ENCODE data around the gene TUBA4B.
A peak's percentile ranks its signal among the peaks of the same experiment; 100 is the strongest.

TUBA4B gene

GRCh38 chr2:219234331-219234730, 18.7 kb upstream of the TUBA4B start:
- peaks cover 2% of the 10 kb centered on the region for H3K9me3 ChIP-seq (ENCODE audit: insufficient read depth, low read depth, low read length)
- no peaks in the 10 kb centered on the region for H3K4me1 ChIP-seq (ENCODE audit: control insufficient read depth in 1 of 2, insufficient read depth in 2 of 2, low read length in 2 of 2)
- no peak overlapping the region for H2BK12ac ChIP-seq (ENCODE audit: low read length)
- H3K18ac ChIP-seq (ENCODE audit: low read length), result no peak overlapping the region
- peaks cover 2% of the 10 kb centered on the region for H3K79me2 ChIP-seq (ENCODE audit: control insufficient read depth, insufficient read depth, low read length, poor library complexity)
- no peak overlapping the region for H4K91ac ChIP-seq (ENCODE audit: low read depth, low read length)
- H2BK120ac ChIP-seq (ENCODE audit: insufficient read depth, low read length, poor library complexity), result no peak overlapping the region
- no peaks in the 10 kb centered on the region for H3K27me3 ChIP-seq (ENCODE audit: insufficient read depth, low read length)
- no peak overlapping the region for H3K14ac ChIP-seq (ENCODE audit: low read length)
- no peak overlapping the region for H3K4me2 ChIP-seq (ENCODE audit: low read length)
- peaks cover 35 to 63% of the 10 kb centered on the region in 2 experiments for H3K36me3 ChIP-seq (ENCODE audit: control insufficient read depth in 1 of 2, insufficient read depth in 2 of 2, low read length in 2 of 2)
- H3K9ac ChIP-seq (ENCODE audit: low read length), result no peak overlapping the region
- no peak overlapping the region for H2AFZ ChIP-seq (ENCODE audit: insufficient read depth, low read length, poor library complexity)
- H2AK5ac ChIP-seq (ENCODE audit: low read length), result no peak overlapping the region
- H4K8ac ChIP-seq (ENCODE audit: low read depth, low read length), result no peak overlapping the region
- no peak overlapping the region for H3K27ac ChIP-seq (ENCODE audit: low read depth, low read length)
- no peak overlapping the region for H3K4me3 ChIP-seq (ENCODE audit: low read depth, low read length)
- H2BK5ac ChIP-seq (ENCODE audit: low read depth, low read length, poor library complexity), result no peak overlapping the region
- no peak overlapping the region for H4K12ac ChIP-seq (ENCODE audit: low read depth, low read length)
- no peak overlapping the region for H3K4ac ChIP-seq (ENCODE audit: low read depth, low read length)
- no CpG with 5 or more reads among the region's 3 CpGs for WGBS (ENCODE audit: extremely low coverage, insufficient coverage, insufficient read length)
- DNase-seq, result no peak
- no peak overlapping the region for H3K23ac ChIP-seq (ENCODE audit: low read length)
- H3K79me1 ChIP-seq (ENCODE audit: low read length), result peaks cover 3% of the 10 kb centered on the region

- WGBS (ENCODE audit: extremely low coverage, insufficient coverage, insufficient read length), result no CpG with 5 or more reads among the region's 28 CpGs
- no peak overlapping the region for H3K27ac ChIP-seq (ENCODE audit: low read depth, low read length)
- no peak overlapping the region for H3K14ac ChIP-seq (ENCODE audit: low read length)
- no peak overlapping the region for H4K12ac ChIP-seq (ENCODE audit: low read depth, low read length)
- no peak overlapping the region for H3K9ac ChIP-seq (ENCODE audit: low read length)
- H2BK120ac ChIP-seq (ENCODE audit: insufficient read depth, low read length, poor library complexity), result no peak overlapping the region
- H2BK12ac ChIP-seq (ENCODE audit: low read length), result no peak overlapping the region
- H2AK5ac ChIP-seq (ENCODE audit: low read length), result no peak overlapping the region
- H3K79me2 ChIP-seq (ENCODE audit: control insufficient read depth, insufficient read depth, low read length, poor library complexity), result peaks cover 4% of the 10 kb centered on the region
- no peak overlapping the region for H2BK5ac ChIP-seq (ENCODE audit: low read depth, low read length, poor library complexity)
- H3K9me3 ChIP-seq (ENCODE audit: insufficient read depth, low read depth, low read length), result no peaks in the 10 kb centered on the region
- peaks cover 8 to 11% of the 10 kb centered on the region in 2 experiments for H3K36me3 ChIP-seq (ENCODE audit: control insufficient read depth in 1 of 2, insufficient read depth in 2 of 2, low read length in 2 of 2)
- H4K8ac ChIP-seq (ENCODE audit: low read depth, low read length), result no peak overlapping the region
- H3K23ac ChIP-seq (ENCODE audit: low read length), result no peak overlapping the region
- no peak overlapping the region for H3K4me2 ChIP-seq (ENCODE audit: low read length)
- H3K4ac ChIP-seq (ENCODE audit: low read depth, low read length), result no peak overlapping the region
- H4K91ac ChIP-seq (ENCODE audit: low read depth, low read length), result no peak overlapping the region
- H3K27me3 ChIP-seq (ENCODE audit: insufficient read depth, low read length), result no peaks in the 10 kb centered on the region
- no peak overlapping the region for H3K18ac ChIP-seq (ENCODE audit: low read length)
- peaks cover 4 to 7% of the 10 kb centered on the region in 2 experiments for H3K4me1 ChIP-seq (ENCODE audit: control insufficient read depth in 1 of 2, insufficient read depth in 2 of 2, low read length in 2 of 2)
- peak in 1 of 2 donors; percentile 14 for DNase-seq
- no peak overlapping the region for H3K4me3 ChIP-seq (ENCODE audit: low read depth, low read length)
- H2AFZ ChIP-seq (ENCODE audit: insufficient read depth, low read length, poor library complexity), result no peak overlapping the region
- H3K79me1 ChIP-seq (ENCODE audit: low read length), result peaks cover 9% of the 10 kb centered on the region
These were observed 9.7 kb upstream of the TUBA4B start for GRCh38 chr2:219243291-219243761.

- no CpG with 5 or more reads among the region's 6 CpGs for WGBS (ENCODE audit: extremely low coverage, insufficient coverage, insufficient read length)
- Histone ChIP-seq H3K4me3 (ENCODE audit: low read depth, low read length) (peak overlapping the region; percentile 96), H3K79me2 (ENCODE audit: control insufficient read depth, insufficient read depth, low read length, poor library complexity) (peaks cover 4% of the 10 kb centered on the region), H3K9ac (ENCODE audit: low read length) (peak overlapping the region; percentile 30), H3K4ac (ENCODE audit: low read depth, low read length) (no peak overlapping the region), H4K8ac (ENCODE audit: low read depth, low read length) (peak overlapping the region; percentile 93), H2AK5ac (ENCODE audit: low read length) (no peak overlapping the region), H3K14ac (ENCODE audit: low read length) (peak overlapping the region; percentile 36), H3K27ac (ENCODE audit: low read depth, low read length) (no peak overlapping the region), H3K79me1 (ENCODE audit: low read length) (peaks cover 9% of the 10 kb centered on the region), H3K36me3 (ENCODE audit: control insufficient read depth in 1 of 2, insufficient read depth in 2 of 2, low read length in 2 of 2) (peaks cover 8 to 13% of the 10 kb centered on the region in 2 experiments), H3K18ac (ENCODE audit: low read length) (peak overlapping the region; percentile 39), H3K4me1 (ENCODE audit: control insufficient read depth in 1 of 2, insufficient read depth in 2 of 2, low read length in 2 of 2) (peaks cover 12 to 17% of the 10 kb centered on the region in 2 experiments), H3K9me3 (ENCODE audit: insufficient read depth, low read depth, low read length) (no peaks in the 10 kb centered on the region), H2BK120ac (ENCODE audit: insufficient read depth, low read length, poor library complexity) (no peak overlapping the region), H4K91ac (ENCODE audit: low read depth, low read length) (peak overlapping the region; percentile 78), H2BK12ac (ENCODE audit: low read length) (no peak overlapping the region), H3K27me3 (ENCODE audit: insufficient read depth, low read length) (no peaks in the 10 kb centered on the region), H4K12ac (ENCODE audit: low read depth, low read length) (peak overlapping the region; percentile 79), H2BK5ac (ENCODE audit: low read depth, low read length, poor library complexity) (no peak overlapping the region), H3K4me2 (ENCODE audit: low read length) (peak overlapping the region; percentile 68), H3K23ac (ENCODE audit: low read length) (no peak overlapping the region), H2AFZ (ENCODE audit: insufficient read depth, low read length, poor library complexity) (peak overlapping the region; percentile 42)
- DNase-seq, result no peak
These were observed 8.3 kb upstream of the TUBA4B start for GRCh38 chr2:219244789-219245147.

GRCh38 chr2:219245148-219245898, 7.7 kb upstream of the TUBA4B start, which contains the start of the genes GLB1L and STK16:
TSS of gene GLB1L (minus strand) at chr2:219245444. CDS start at chr2:219243573, 1,871 bp downstream.
TSS of gene STK16 (plus strand) at chr2:219245479. CDS start at chr2:219246000, 521 bp downstream.
- Histone ChIP-seq H3K4me3 (ENCODE audit: low read depth, low read length) (peak within 1 kb of the TSS; percentile 96), H3K36me3 (ENCODE audit: control insufficient read depth in 1 of 2, insufficient read depth in 2 of 2, low read length in 2 of 2) (peaks cover 8 to 13% of the 10 kb centered on the region in 2 experiments), H3K9ac (ENCODE audit: low read length) (peak within 1 kb of the TSS; percentile 97), H4K12ac (ENCODE audit: low read depth, low read length) (peak within 1 kb of the TSS; percentile 82), H3K27ac (ENCODE audit: low read depth, low read length) (peak within 1 kb of the TSS; percentile 42), H2BK5ac (ENCODE audit: low read depth, low read length, poor library complexity) (peak within 1 kb of the TSS; percentile 68), H3K23ac (ENCODE audit: low read length) (no peak within 1 kb of the TSS), H3K79me2 (ENCODE audit: control insufficient read depth, insufficient read depth, low read length, poor library complexity) (peaks cover 4% of the 10 kb centered on the region), H3K14ac (ENCODE audit: low read length) (peak within 1 kb of the TSS; percentile 81), H2AK5ac (ENCODE audit: low read length) (peak within 1 kb of the TSS; percentile 67), H3K9me3 (ENCODE audit: insufficient read depth, low read depth, low read length) (no peaks in the 10 kb centered on the region), H3K18ac (ENCODE audit: low read length) (peak within 1 kb of the TSS; percentile 97), H3K27me3 (ENCODE audit: insufficient read depth, low read length) (no peaks in the 10 kb centered on the region), H2AFZ (ENCODE audit: insufficient read depth, low read length, poor library complexity) (peak within 1 kb of the TSS; percentile 50), H4K8ac (ENCODE audit: low read depth, low read length) (peak within 1 kb of the TSS; percentile 93), H3K4me2 (ENCODE audit: low read length) (peak within 1 kb of the TSS; percentile 68), H3K4ac (ENCODE audit: low read depth, low read length) (peak within 1 kb of the TSS; percentile 81), H3K79me1 (ENCODE audit: low read length) (peaks cover 9% of the 10 kb centered on the region), H3K4me1 (ENCODE audit: control insufficient read depth in 1 of 2, insufficient read depth in 2 of 2, low read length in 2 of 2) (peaks cover 12 to 17% of the 10 kb centered on the region in 2 experiments), H2BK120ac (ENCODE audit: insufficient read depth, low read length, poor library complexity) (peak within 1 kb of the TSS; percentile 50), H2BK12ac (ENCODE audit: low read length) (no peak within 1 kb of the TSS), H4K91ac (ENCODE audit: low read depth, low read length) (peak within 1 kb of the TSS; percentile 78)
- no CpG with 5 or more reads among the region's 46 CpGs for WGBS (ENCODE audit: extremely low coverage, insufficient coverage, insufficient read length)
- peak; percentile 95 to 97 for DNase-seq

Measured in trophoblast cell (in vitro differentiated cells and primary cell).